ENCODE results near the gene COL26A1.
"Not testable (repeated sequence)": the region's sequence is repeated elsewhere in the genome, so short reads cannot be mapped to it uniquely, and the experiment has no call there.

The COL26A1 gene

GRCh38 chr7:101340379-101340778 lies 22.3 kb upstream of the COL26A1 start:
- Histone ChIP-seq H3K4me3 (ENCODE audit: low read depth, low read length) (no peak overlapping the region), H2BK12ac (ENCODE audit: low read length) (no peak overlapping the region), H3K9ac (ENCODE audit: low read length) (no peak overlapping the region), H3K4ac (ENCODE audit: low read depth, low read length) (no peak overlapping the region), H4K8ac (ENCODE audit: low read depth, low read length) (no peak overlapping the region), H3K27me3 (ENCODE audit: insufficient read depth, low read length) (no peaks in the 10 kb centered on the region), H3K36me3 (ENCODE audit: control insufficient read depth in 1 of 2, insufficient read depth in 2 of 2, low read length in 2 of 2) (no peaks in the 10 kb centered on the region), H3K79me1 (ENCODE audit: low read length) (no peaks in the 10 kb centered on the region), H3K9me3 (ENCODE audit: insufficient read depth, low read depth, low read length) (no peaks in the 10 kb centered on the region), H2AK5ac (ENCODE audit: low read length) (no peak overlapping the region), H3K14ac (ENCODE audit: low read length) (no peak overlapping the region), H3K27ac (ENCODE audit: low read depth, low read length) (no peak overlapping the region), H2BK5ac (ENCODE audit: low read depth, low read length, poor library complexity) (no peak overlapping the region), H4K91ac (ENCODE audit: low read depth, low read length) (no peak overlapping the region), H3K4me1 (ENCODE audit: control insufficient read depth in 1 of 2, insufficient read depth in 2 of 2, low read length in 2 of 2) (no peaks in the 10 kb centered on the region), H3K18ac (ENCODE audit: low read length) (no peak overlapping the region), H3K4me2 (ENCODE audit: low read length) (no peak overlapping the region), H3K79me2 (ENCODE audit: control insufficient read depth, insufficient read depth, low read length, poor library complexity) (no peaks in the 10 kb centered on the region), H3K23ac (ENCODE audit: low read length) (no peak overlapping the region), H4K12ac (ENCODE audit: low read depth, low read length) (no peak overlapping the region), H2AFZ (ENCODE audit: insufficient read depth, low read length, poor library complexity) (no peak overlapping the region), H2BK120ac (ENCODE audit: insufficient read depth, low read length, poor library complexity) (no peak overlapping the region)
- DNase-seq, result no peak
- WGBS (ENCODE audit: extremely low coverage, insufficient coverage, insufficient read length), result no CpG with 5 or more reads among the region's 14 CpGs

GRCh38 chr7:101342892-101343291 lies 19.8 kb upstream of the COL26A1 start:
- Histone ChIP-seq H3K4me2 (ENCODE audit: low read length) (no peak overlapping the region), H2AK5ac (ENCODE audit: low read length) (no peak overlapping the region), H2BK5ac (ENCODE audit: low read depth, low read length, poor library complexity) (no peak overlapping the region), H3K4ac (ENCODE audit: low read depth, low read length) (no peak overlapping the region), H3K27me3 (ENCODE audit: insufficient read depth, low read length) (no peaks in the 10 kb centered on the region), H4K91ac (ENCODE audit: low read depth, low read length) (no peak overlapping the region), H4K12ac (ENCODE audit: low read depth, low read length) (no peak overlapping the region), H3K9me3 (ENCODE audit: insufficient read depth, low read depth, low read length) (no peaks in the 10 kb centered on the region), H4K8ac (ENCODE audit: low read depth, low read length) (no peak overlapping the region), H3K23ac (ENCODE audit: low read length) (no peak overlapping the region), H3K14ac (ENCODE audit: low read length) (no peak overlapping the region), H3K36me3 (ENCODE audit: control insufficient read depth in 1 of 2, insufficient read depth in 2 of 2, low read length in 2 of 2) (no peaks in the 10 kb centered on the region), H3K79me1 (ENCODE audit: low read length) (no peaks in the 10 kb centered on the region), H3K4me1 (ENCODE audit: control insufficient read depth in 1 of 2, insufficient read depth in 2 of 2, low read length in 2 of 2) (no peaks in the 10 kb centered on the region), H3K27ac (ENCODE audit: low read depth, low read length) (no peak overlapping the region), H2BK12ac (ENCODE audit: low read length) (no peak overlapping the region), H2BK120ac (ENCODE audit: insufficient read depth, low read length, poor library complexity) (no peak overlapping the region), H2AFZ (ENCODE audit: insufficient read depth, low read length, poor library complexity) (no peak overlapping the region), H3K79me2 (ENCODE audit: control insufficient read depth, insufficient read depth, low read length, poor library complexity) (no peaks in the 10 kb centered on the region), H3K18ac (ENCODE audit: low read length) (no peak overlapping the region), H3K4me3 (ENCODE audit: low read depth, low read length) (no peak overlapping the region), H3K9ac (ENCODE audit: low read length) (no peak overlapping the region)
- no peak for DNase-seq
- WGBS (ENCODE audit: extremely low coverage, insufficient coverage, insufficient read length), result no CpG with 5 or more reads among the region's 7 CpGs

GRCh38 chr7:101347477-101347876 lies 15.2 kb upstream of the COL26A1 start:
- no peak overlapping the region for H2AFZ ChIP-seq (ENCODE audit: insufficient read depth, low read length, poor library complexity)
- H3K4me2 ChIP-seq (ENCODE audit: low read length), result no peak overlapping the region
- H3K4me3 ChIP-seq (ENCODE audit: low read depth, low read length), result no peak overlapping the region
- H4K8ac ChIP-seq (ENCODE audit: low read depth, low read length), result no peak overlapping the region
- H3K36me3 ChIP-seq (ENCODE audit: control insufficient read depth in 1 of 2, insufficient read depth in 2 of 2, low read length in 2 of 2), result peaks cover 0 to 3% of the 10 kb centered on the region in 2 experiments
- no peak overlapping the region for H2AK5ac ChIP-seq (ENCODE audit: low read length)
- H4K12ac ChIP-seq (ENCODE audit: low read depth, low read length), result no peak overlapping the region
- H3K4ac ChIP-seq (ENCODE audit: low read depth, low read length), result no peak overlapping the region
- no peak for DNase-seq
- no peak overlapping the region for H4K91ac ChIP-seq (ENCODE audit: low read depth, low read length)
- no peaks in the 10 kb centered on the region for H3K27me3 ChIP-seq (ENCODE audit: insufficient read depth, low read length)
- no peak overlapping the region for H3K27ac ChIP-seq (ENCODE audit: low read depth, low read length)
- H2BK12ac ChIP-seq (ENCODE audit: low read length), result no peak overlapping the region
- H3K9me3 ChIP-seq (ENCODE audit: insufficient read depth, low read depth, low read length), result no peaks in the 10 kb centered on the region
- no peak overlapping the region for H3K18ac ChIP-seq (ENCODE audit: low read length)
- H2BK120ac ChIP-seq (ENCODE audit: insufficient read depth, low read length, poor library complexity), result no peak overlapping the region
- no peak overlapping the region for H3K14ac ChIP-seq (ENCODE audit: low read length)
- no peak overlapping the region for H3K9ac ChIP-seq (ENCODE audit: low read length)
- H2BK5ac ChIP-seq (ENCODE audit: low read depth, low read length, poor library complexity), result no peak overlapping the region
- H3K4me1 ChIP-seq (ENCODE audit: control insufficient read depth in 1 of 2, insufficient read depth in 2 of 2, low read length in 2 of 2), result no peaks in the 10 kb centered on the region
- H3K79me2 ChIP-seq (ENCODE audit: control insufficient read depth, insufficient read depth, low read length, poor library complexity), result no peaks in the 10 kb centered on the region
- H3K79me1 ChIP-seq (ENCODE audit: low read length), result no peaks in the 10 kb centered on the region
- no peak overlapping the region for H3K23ac ChIP-seq (ENCODE audit: low read length)
- no CpG with 5 or more reads among the region's 15 CpGs for WGBS (ENCODE audit: extremely low coverage, insufficient coverage, insufficient read length)

- H4K8ac ChIP-seq (ENCODE audit: low read depth, low read length); H3K4me3 ChIP-seq (ENCODE audit: low read depth, low read length); H3K9ac ChIP-seq (ENCODE audit: low read length); H3K4ac ChIP-seq (ENCODE audit: low read depth, low read length); H4K91ac ChIP-seq (ENCODE audit: low read depth, low read length); H2AFZ ChIP-seq (ENCODE audit: insufficient read depth, low read length, poor library complexity); H2BK5ac ChIP-seq (ENCODE audit: low read depth, low read length, poor library complexity); H2BK120ac ChIP-seq (ENCODE audit: insufficient read depth, low read length, poor library complexity); H3K4me2 ChIP-seq (ENCODE audit: low read length); H2BK12ac ChIP-seq (ENCODE audit: low read length); H3K36me3 ChIP-seq (ENCODE audit: control insufficient read depth in 1 of 2, insufficient read depth in 2 of 2, low read length in 2 of 2); H3K79me1 ChIP-seq (ENCODE audit: low read length); H2AK5ac ChIP-seq (ENCODE audit: low read length); H3K79me2 ChIP-seq (ENCODE audit: control insufficient read depth, insufficient read depth, low read length, poor library complexity); DNase-seq; H3K27ac ChIP-seq (ENCODE audit: low read depth, low read length); H3K14ac ChIP-seq (ENCODE audit: low read length); H3K23ac ChIP-seq (ENCODE audit: low read length); H3K4me1 ChIP-seq (ENCODE audit: control insufficient read depth in 1 of 2, insufficient read depth in 2 of 2, low read length in 2 of 2); H4K12ac ChIP-seq (ENCODE audit: low read depth, low read length); H3K18ac ChIP-seq (ENCODE audit: low read length); H3K9me3 ChIP-seq (ENCODE audit: insufficient read depth, low read depth, low read length); H3K27me3 ChIP-seq (ENCODE audit: insufficient read depth, low read length): not testable (repeated sequence)
- WGBS (ENCODE audit: extremely low coverage, insufficient coverage, insufficient read length), result no CpG with 5 or more reads among the region's 32 CpGs
Observed at GRCh38 chr7:101348456-101349067, 14.1 kb upstream of the COL26A1 start.
